Subcutaneous abdominal adipose tissue (tissue), 5 donors: ENCODE data around the gene INTS3.
A peak's percentile ranks its signal among the peaks of the same experiment; 100 is the strongest.

Experiments
- H3K27ac ChIP-seq: one replicate; pipeline ENCODE4 v1.7.0; 2013; ENCODE audit warnings: low read depth, mild to moderate bottlenecking, inconsistent platforms, low read length, moderate library complexity
- H3K27me3 ChIP-seq, 5 donors: one replicate each; pipeline ENCODE4 v1.7.0; 2013; ENCODE audit warnings: low read length in 5 of 5, inconsistent platforms in 1 of 5; ENCODE audit not compliant: control insufficient read depth in 5 of 5, insufficient read depth in 4 of 5
- H3K36me3 ChIP-seq, 5 donors: one replicate each; pipeline ENCODE4 v1.7.0; 2013; ENCODE audit warnings: low read length in 5 of 5; ENCODE audit not compliant: control insufficient read depth in 5 of 5, insufficient read depth in 5 of 5
- H3K4me1 ChIP-seq, 5 donors: one replicate each; pipeline ENCODE4 v1.7.0; 2013; ENCODE audit warnings: low read length in 5 of 5, mild to moderate bottlenecking in 3 of 5, moderate library complexity in 1 of 5; ENCODE audit not compliant: control insufficient read depth in 5 of 5, insufficient read depth in 5 of 5
- H3K4me3 ChIP-seq, 5 donors: one replicate each; pipeline ENCODE4 v1.7.0; 2013; ENCODE audit warnings: low read length in 5 of 5, low read depth in 1 of 5
- H3K9ac ChIP-seq, 5 donors: one replicate each; pipeline ENCODE4 v1.7.0; 2013; ENCODE audit warnings: low read length in 5 of 5, mild to moderate bottlenecking in 4 of 5, moderate library complexity in 3 of 5
- H3K9me3 ChIP-seq, 5 donors: one replicate each; pipeline ENCODE4 v1.7.0; 2013; ENCODE audit warnings: low read length in 5 of 5; ENCODE audit not compliant: control insufficient read depth in 5 of 5
- donor health status: healthy.
- donor health status: healthy.
- donor health status: healthy.
- donor health status: healthy.
- donor health status: healthy.

INTS3 gene

GRCh38 chr1:153793973-153794615, 66.2 kb downstream of the INTS3 start:
- Histone ChIP-seq H3K9ac (no peak overlapping the region), H3K9me3 (no peaks in the 10 kb centered on the region), H3K4me3 (no peak overlapping the region), H3K27ac (no peak overlapping the region), H3K27me3 (peaks cover 0 to 3% (median 0%) of the 10 kb centered on the region in 5 donors), H3K4me1 (peaks cover 6 to 31% (median 26%) of the 10 kb centered on the region in 5 donors), H3K36me3 (peaks cover 0 to 1% (median 0%) of the 10 kb centered on the region in 5 donors)

GRCh38 chr1:153794624-153795329, 66.9 kb downstream of the INTS3 start:
- no peaks in the 10 kb centered on the region for H3K9me3 ChIP-seq
- no peak overlapping the region for H3K27ac ChIP-seq
- H3K9ac ChIP-seq = peak overlapping the region in 1 of 5 donors; percentile 37
- peaks cover 5 to 24% (median 19%) of the 10 kb centered on the region in 5 donors for H3K4me1 ChIP-seq
- peaks cover 0 to 5% (median 4%) of the 10 kb centered on the region in 5 donors for H3K36me3 ChIP-seq
- H3K27me3 ChIP-seq = peaks cover 0 to 3% (median 0%) of the 10 kb centered on the region in 5 donors
- H3K4me3 ChIP-seq = no peak overlapping the region

- Histone ChIP-seq H3K27ac (no peak overlapping the region), H3K9ac (peak overlapping the region in 1 of 5 donors; percentile 37), H3K4me3 (no peak overlapping the region), H3K27me3 (peaks cover 0 to 3% (median 0%) of the 10 kb centered on the region in 5 donors), H3K4me1 (peaks cover 2 to 18% (median 13%) of the 10 kb centered on the region in 5 donors), H3K36me3 (peaks cover 0 to 8% (median 5%) of the 10 kb centered on the region in 5 donors), H3K9me3 (no peaks in the 10 kb centered on the region)
Observed at GRCh38 chr1:153795330-153795837, 67.5 kb downstream of the INTS3 start.

GRCh38 chr1:153795934-153796785, 68.3 kb downstream of the INTS3 start:
- H3K4me3 ChIP-seq = no peak overlapping the region
- H3K27ac ChIP-seq = no peak overlapping the region
- H3K4me1 ChIP-seq = peaks cover 2 to 10% (median 5%) of the 10 kb centered on the region in 5 donors
- H3K36me3 ChIP-seq = peaks cover 0 to 8% (median 5%) of the 10 kb centered on the region in 5 donors
- H3K9me3 ChIP-seq = no peaks in the 10 kb centered on the region
- H3K27me3 ChIP-seq = peaks cover 0 to 3% (median 0%) of the 10 kb centered on the region in 5 donors
- H3K9ac ChIP-seq = no peak overlapping the region

- peaks cover 0 to 10% (median 5%) of the 10 kb centered on the region in 5 donors for H3K36me3 ChIP-seq
- H3K27me3 ChIP-seq = peaks cover 0 to 3% (median 0%) of the 10 kb centered on the region in 5 donors
- H3K4me3 ChIP-seq = no peak overlapping the region
- no peak overlapping the region for H3K27ac ChIP-seq
- no peaks in the 10 kb centered on the region for H3K9me3 ChIP-seq
- H3K9ac ChIP-seq = no peak overlapping the region
- H3K4me1 ChIP-seq = peaks cover 0 to 4% (median 2%) of the 10 kb centered on the region in 5 donors
Observed at GRCh38 chr1:153796786-153797659, 69.2 kb downstream of the INTS3 start.

- Histone ChIP-seq H3K27ac (no peak overlapping the region), H3K9ac (no peak overlapping the region), H3K36me3 (peaks cover 0 to 10% (median 5%) of the 10 kb centered on the region in 5 donors), H3K27me3 (peaks cover 0 to 3% (median 0%) of the 10 kb centered on the region in 5 donors), H3K4me1 (peaks cover under 1 to 18% (median 2%) of the 10 kb centered on the region in 5 donors), H3K9me3 (no peaks in the 10 kb centered on the region), H3K4me3 (no peak overlapping the region)
Observed at GRCh38 chr1:153798468-153798780, 70.6 kb downstream of the INTS3 start.

GRCh38 chr1:153799016-153799415, 71.2 kb downstream of the INTS3 start:
- Histone ChIP-seq H3K4me1 (peaks cover 2 to 24% (median 7%) of the 10 kb centered on the region in 5 donors), H3K9me3 (no peaks in the 10 kb centered on the region), H3K27ac (no peak overlapping the region), H3K36me3 (peaks cover 0 to 10% (median 5%) of the 10 kb centered on the region in 5 donors), H3K4me3 (no peak overlapping the region), H3K27me3 (peaks cover 0 to 3% (median 0%) of the 10 kb centered on the region in 5 donors), H3K9ac (no peak overlapping the region)

- no peak overlapping the region for H3K27ac ChIP-seq
- peaks cover 2 to 31% (median 7%) of the 10 kb centered on the region in 5 donors for H3K4me1 ChIP-seq
- no peaks in the 10 kb centered on the region for H3K9me3 ChIP-seq
- peaks cover 0 to 10% (median 5%) of the 10 kb centered on the region in 5 donors for H3K36me3 ChIP-seq
- H3K9ac ChIP-seq = no peak overlapping the region
- H3K27me3 ChIP-seq = peaks cover 0 to 3% (median 0%) of the 10 kb centered on the region in 5 donors
- no peak overlapping the region for H3K4me3 ChIP-seq
Observed at GRCh38 chr1:153799566-153800465, 72.0 kb downstream of the INTS3 start.
